ENCODE measurements around the gene HGS. TPM values are rescaled to one million over a fixed set of nuclear protein-coding genes. Genes with fewer than 3 reads are reported as not detected.

Gene HGS
- total RNA-seq, 1 donor from 2014 or later, result 142 TPM

GRCh38 chr17:81703747-81704654 lies 20.2 kb downstream of the HGS start:
- TF ChIP-seq CTCF (IDR thresholded peaks at IDR 0.05; ENCODE audit: unreplicated experiment), result no peak
- Mint-ChIP-seq H3K9me3 (ENCODE audit: unreplicated experiment) (no peaks in the 10 kb centered on the region), H3K4me1 (ENCODE audit: unreplicated experiment) (peaks cover 13% of the 10 kb centered on the region), H3K27ac (ENCODE audit: unreplicated experiment) (no peak overlapping the region), H3K4me3 (ENCODE audit: unreplicated experiment) (peak overlapping the region; percentile 85), H3K36me3 (ENCODE audit: low read depth, unreplicated experiment) (peaks cover 24% of the 10 kb centered on the region), H3K27me3 (ENCODE audit: unreplicated experiment) (peaks cover 11% of the 10 kb centered on the region)
- no peak for DNase-seq (ENCODE audit: low spot score)

GRCh38 chr17:81705518-81706231 lies 21.9 kb downstream of the HGS start:
- Mint-ChIP-seq H3K4me1 (ENCODE audit: unreplicated experiment) (peaks cover 21% of the 10 kb centered on the region), H3K27me3 (ENCODE audit: unreplicated experiment) (peaks cover 13% of the 10 kb centered on the region), H3K27ac (ENCODE audit: unreplicated experiment) (no peak overlapping the region), H3K9me3 (ENCODE audit: unreplicated experiment) (no peaks in the 10 kb centered on the region), H3K36me3 (ENCODE audit: low read depth, unreplicated experiment) (peaks cover 25% of the 10 kb centered on the region), H3K4me3 (ENCODE audit: unreplicated experiment) (peak overlapping the region; percentile 80)
- no peak for DNase-seq (ENCODE audit: low spot score)
- TF ChIP-seq CTCF (IDR thresholded peaks at IDR 0.05; ENCODE audit: unreplicated experiment), result no peak

GRCh38 chr17:81706232-81706611 lies 22.4 kb downstream of the HGS start:
- Mint-ChIP-seq H3K36me3 (ENCODE audit: low read depth, unreplicated experiment) (peaks cover 21% of the 10 kb centered on the region), H3K27ac (ENCODE audit: unreplicated experiment) (peak overlapping the region; percentile 18), H3K4me3 (ENCODE audit: unreplicated experiment) (peak overlapping the region; percentile 69), H3K27me3 (ENCODE audit: unreplicated experiment) (peaks cover 15% of the 10 kb centered on the region), H3K4me1 (ENCODE audit: unreplicated experiment) (peaks cover 21% of the 10 kb centered on the region), H3K9me3 (ENCODE audit: unreplicated experiment) (no peaks in the 10 kb centered on the region)
- DNase-seq (ENCODE audit: low spot score), result no peak
- no peak for TF ChIP-seq CTCF (IDR thresholded peaks at IDR 0.05; ENCODE audit: unreplicated experiment)

- Mint-ChIP-seq H3K27ac (ENCODE audit: unreplicated experiment) (no peak overlapping the region), H3K36me3 (ENCODE audit: low read depth, unreplicated experiment) (peaks cover 21% of the 10 kb centered on the region), H3K27me3 (ENCODE audit: unreplicated experiment) (peaks cover 15% of the 10 kb centered on the region), H3K9me3 (ENCODE audit: unreplicated experiment) (no peaks in the 10 kb centered on the region), H3K4me3 (ENCODE audit: unreplicated experiment) (peak overlapping the region; percentile 47), H3K4me1 (ENCODE audit: unreplicated experiment) (peaks cover 21% of the 10 kb centered on the region)
- DNase-seq (ENCODE audit: low spot score), result no peak
- no peak for TF ChIP-seq CTCF (IDR thresholded peaks at IDR 0.05; ENCODE audit: unreplicated experiment)
Observed at GRCh38 chr17:81706757-81707624, 23.2 kb downstream of the HGS start.
